HG03039 (cell line): Measurements from ENCODE around the gene TBX5.

Source experiments
- ATAC-seq: cut with Tn5 transposase; IDR thresholded peaks from one replicate; pipeline ENCODE4 v1.9.1; 2021; ENCODE audit warnings: mild to moderate bottlenecking, moderate library complexity; ENCODE audit not compliant: unreplicated experiment

Gene TBX5

DNA sequence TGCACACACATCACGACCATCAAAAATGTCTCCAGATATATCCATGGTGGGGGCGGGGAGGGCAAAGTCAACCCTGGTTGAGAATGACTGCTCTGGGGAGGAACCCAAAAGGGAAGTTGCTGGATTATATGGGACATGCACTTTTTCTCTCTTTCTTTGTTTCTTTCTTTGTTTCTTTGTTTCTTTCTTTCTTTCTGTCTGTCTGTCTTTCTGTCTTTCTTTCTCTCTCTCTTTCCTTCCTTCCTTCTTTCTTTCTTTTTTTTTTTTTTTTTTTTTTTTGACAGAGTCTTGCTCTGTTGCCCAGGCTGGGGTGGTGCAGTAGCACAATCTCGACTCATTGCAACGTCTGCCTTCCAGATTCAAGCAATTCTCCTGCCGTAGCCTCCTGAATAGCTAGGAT, 71.5 kb downstream of the TBX5 start:
- ATAC-seq = no peak

DNA sequence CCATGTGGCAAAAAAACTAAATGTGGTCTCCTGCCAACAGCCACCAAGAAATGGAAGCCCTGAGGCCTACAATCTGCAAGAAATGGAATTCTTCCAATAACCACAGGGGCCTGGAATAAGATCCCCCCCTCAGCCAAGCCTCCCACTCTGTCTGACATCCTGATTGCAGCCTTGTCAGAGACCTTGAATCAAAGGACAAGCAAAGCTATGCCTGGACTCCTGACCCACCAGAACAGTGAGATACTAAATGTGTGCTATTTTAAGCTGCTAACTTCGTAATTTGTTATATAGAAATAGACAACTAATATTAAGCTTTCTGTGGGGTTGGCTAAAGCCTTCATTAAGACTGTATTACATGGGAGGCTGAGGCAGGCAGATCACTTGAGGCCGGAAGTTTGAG, 77.7 kb downstream of the TBX5 start:
- no peak for ATAC-seq

DNA sequence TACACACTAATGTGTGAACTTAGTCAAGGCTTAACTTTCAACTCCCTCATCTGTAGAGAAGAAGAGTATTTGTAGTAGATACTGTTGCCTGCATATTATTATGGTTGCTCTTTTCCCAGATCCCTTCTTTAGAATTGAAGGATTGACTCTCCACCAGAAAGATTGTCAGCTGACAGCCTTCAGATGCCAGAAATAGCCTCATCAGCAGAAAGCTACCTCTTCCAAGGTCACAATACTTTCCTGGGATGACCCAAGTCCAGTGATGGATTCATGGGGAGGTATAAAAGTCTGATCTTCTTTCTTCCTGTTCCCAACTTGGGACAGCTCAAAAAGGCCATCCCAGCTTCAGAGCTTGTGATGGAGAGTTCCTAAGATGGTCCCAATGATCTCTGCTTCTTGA, 78.2 kb downstream of the TBX5 start:
- ATAC-seq = no peak

DNA sequence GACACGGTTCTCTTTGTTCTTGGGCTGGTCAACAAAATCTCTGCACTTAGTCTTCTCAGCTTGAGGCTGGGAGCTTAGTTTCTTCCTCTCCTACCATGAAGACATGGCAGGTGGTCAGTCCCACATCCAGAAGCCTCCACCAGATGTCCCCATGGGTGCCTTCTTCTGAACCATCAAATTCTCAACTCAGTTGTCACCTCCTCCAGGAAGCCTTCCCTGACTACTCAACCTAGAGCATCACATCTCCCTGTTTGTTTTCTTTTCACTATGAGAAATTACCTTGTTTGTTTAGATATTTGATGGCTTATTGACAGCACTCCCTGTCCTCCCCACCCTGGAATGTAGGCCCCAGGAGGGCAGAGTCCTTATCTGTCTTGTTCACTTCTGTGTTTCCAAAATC, 84.4 kb downstream of the TBX5 start:
- no peak for ATAC-seq

DNA sequence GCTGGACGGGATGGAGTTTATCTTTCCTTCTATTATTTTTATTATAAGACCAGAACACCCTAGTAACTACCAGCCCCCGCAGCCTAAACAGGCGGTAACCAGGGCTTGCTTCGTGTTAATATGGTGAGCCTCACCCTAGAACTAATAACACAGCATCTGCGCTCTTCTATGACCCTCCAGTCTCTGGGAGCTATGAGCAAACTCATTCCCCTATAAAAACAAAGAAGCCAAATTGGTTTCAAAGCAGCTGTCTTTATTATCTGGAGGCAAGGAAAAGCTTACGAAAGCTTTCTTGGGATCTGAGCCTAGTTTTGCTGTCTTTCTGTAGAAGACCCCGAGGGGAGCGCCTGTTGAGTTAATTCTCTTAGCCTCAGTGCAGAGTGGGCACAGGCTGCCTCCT, 85.0 kb downstream of the TBX5 start:
- ATAC-seq = no peak

DNA sequence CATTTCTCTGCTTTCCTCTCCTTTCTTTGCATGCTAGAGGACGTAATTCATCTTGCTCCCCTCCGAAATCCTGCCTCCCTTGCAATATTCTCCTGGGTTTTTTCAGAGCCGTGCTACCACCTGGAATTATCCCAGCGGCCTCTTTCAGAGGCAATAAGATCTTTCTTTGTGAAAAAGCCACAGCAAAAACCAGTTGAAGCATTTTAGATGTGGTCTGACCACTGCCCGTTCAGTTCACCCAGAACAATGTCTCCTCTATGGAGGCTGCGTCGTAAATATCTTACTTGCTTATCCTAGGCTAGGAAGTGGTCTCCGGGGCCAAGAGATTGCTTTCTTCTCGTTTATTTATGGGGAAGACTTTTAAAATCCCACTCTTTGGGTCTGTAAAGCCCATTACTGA, 85.8 kb downstream of the TBX5 start:
- ATAC-seq = no peak

DNA sequence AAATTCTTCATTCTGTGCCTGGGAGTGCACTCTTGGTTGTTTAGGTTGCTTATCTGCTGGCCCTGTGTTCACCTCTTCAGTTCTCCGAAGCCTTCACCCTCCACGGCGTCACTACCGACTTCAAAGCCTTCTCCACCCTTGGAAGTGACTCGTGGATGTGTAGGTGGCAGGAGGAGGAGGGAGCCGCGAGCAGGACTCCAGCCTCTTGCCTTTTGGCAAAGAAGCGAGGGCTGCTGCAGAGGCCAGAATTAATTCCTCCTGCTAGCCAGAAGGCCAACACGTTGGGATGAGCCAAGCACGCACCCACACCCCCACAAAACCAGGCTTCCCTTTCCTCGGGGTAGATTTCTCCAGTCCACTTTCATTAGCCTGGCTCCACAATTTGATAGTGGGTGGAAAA, 86.5 kb downstream of the TBX5 start:
- no peak for ATAC-seq

DNA sequence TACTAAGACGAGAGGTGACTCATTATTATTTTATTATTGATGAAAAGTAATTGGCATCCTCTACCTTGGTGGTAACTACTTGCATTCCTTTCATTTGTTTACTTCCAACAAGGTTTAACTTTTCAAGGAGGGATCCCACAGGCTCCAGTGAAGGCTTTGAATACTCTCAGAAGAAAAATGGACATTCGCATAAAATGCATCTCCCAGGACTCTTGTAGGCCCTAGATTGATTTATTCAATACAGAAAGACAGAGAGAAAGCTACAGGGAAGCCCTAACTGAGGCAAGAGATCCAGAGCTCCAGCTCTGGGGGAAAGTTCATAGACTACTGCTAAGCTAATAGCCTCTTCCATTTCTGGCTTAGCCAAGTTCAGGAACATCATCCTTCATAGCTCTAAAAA, 87.0 kb downstream of the TBX5 start:
- ATAC-seq = no peak

DNA sequence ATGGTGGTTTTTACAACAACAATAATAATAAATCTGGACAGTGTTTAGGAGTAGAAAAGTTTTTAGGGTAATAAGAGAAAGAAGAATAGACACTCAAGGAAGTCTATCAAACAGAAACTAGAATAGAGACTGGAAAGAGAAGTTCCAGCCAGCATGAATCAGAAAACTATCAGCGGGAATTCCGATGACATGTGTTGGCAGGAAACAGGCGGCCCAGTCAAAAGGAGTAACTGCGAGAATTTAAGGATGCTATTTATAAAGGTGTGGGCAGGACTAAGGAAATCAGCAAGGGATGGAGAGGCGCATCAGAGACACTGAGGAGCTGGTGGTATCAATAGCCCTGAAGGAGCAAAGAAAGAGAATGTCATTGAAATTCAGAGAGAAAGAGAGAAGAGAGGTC, 89.9 kb downstream of the TBX5 start:
- no peak for ATAC-seq

DNA sequence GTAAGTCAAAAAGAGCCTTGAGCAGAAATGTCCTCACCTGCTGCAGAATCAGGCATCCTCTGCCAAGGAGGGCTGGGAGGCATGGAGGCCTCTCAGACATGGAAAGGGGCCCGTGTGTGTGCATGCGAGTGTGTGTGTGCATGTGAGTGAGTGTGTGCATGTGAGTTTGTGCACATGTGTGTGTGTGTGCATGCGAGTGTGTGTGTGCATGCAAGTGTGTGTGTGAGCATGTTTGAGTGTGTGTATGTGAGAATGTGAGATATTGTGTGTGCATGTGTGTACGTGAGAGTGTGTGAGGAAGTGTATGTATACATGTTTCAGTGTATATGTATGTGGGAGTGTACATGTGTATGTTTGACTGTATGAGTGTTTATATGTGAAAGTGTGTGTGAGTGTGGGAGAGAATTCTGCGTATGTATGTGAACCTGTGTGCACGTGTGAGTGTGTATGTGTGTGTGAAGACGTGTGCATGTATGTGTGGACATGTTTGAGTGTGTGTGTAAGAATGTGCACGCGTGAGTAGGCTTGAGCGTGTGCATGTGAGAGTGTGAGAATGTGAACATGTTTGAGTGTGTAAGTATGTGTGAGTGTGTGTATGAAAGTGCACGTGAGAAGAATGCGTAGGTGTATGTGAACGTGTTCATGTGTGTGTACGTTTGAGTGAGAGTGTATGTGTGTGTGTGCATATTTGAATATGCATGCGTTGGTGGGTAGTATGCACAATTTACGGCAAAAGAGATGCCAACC, 90.8 kb downstream of the TBX5 start:
- no peak for ATAC-seq

DNA sequence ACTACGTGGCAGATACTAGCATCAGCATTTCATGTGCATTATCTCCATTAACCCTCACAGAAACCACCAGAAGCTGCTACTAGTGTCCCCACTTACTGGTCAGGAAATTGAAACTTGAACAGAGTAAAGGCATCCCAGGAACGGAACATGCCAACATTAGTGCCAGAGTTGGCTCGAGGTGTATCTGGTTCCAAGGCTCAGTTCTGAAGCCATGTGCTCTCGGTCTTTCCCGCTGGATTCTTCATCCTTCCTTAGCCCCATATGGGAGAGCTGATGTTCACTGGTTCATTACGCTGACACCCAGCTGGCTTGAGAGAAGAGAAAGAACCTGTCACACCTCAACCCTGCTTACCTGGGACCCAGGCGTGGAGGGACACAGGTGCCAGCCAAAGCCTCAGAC, 91.5 kb downstream of the TBX5 start:
- no peak for ATAC-seq

DNA sequence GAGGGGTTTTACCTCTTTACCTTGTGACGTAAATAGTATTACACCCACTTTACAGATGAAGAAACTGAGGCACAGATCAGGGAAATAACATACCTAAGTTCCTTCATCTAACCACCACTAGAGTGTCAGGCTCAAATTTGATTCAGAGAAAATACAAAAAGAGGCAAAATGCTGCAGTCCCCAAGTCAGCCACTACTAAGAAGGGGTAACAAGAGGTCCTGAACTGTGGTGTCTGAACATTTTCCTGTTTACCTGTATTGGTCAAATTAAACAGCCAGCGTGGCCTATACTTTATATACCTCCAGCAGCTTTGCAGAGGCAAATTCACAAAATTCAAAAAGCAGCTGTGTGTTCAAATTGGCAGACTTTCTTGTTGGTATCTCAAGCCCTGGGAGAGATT, 92.0 kb downstream of the TBX5 start:
- no peak for ATAC-seq

DNA sequence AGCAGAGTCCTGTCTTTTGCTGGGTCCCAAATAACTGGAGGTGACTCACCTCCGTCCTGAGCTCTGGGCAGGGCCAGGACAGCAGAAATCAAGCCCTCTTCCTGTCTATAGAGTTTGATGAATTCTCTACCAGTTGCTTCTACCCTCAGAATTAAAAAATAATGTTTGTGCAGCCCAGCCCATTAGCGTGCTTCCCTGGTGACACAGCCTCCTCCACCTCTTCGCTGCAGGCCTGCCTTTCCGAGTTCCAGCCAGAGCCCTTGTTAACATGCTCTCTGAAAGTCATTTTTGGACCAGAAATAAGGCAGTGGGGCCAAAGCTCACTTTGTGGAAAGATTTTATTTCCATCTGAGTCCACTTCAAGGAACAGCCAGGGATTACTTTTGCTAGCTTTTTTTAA, 94.0 kb downstream of the TBX5 start:
- ATAC-seq = no peak

DNA sequence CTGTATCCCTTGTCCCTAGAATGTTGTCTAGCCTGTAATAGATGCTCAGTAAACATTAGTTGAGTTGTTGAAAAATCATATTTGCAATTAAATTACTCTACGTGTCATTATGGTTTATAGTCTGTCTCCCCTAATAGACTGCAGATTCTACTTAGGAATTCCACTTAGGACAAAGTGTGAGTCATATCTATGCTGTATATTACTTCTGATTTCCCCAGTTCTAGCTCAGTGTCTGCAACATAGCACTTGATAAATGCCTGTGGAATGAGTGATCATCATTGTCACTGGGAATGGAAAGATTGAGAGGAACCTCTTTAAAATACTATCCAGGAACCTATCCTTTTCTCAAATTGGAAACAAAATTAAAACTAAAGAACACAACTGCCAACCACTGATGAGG, 99.3 kb downstream of the TBX5 start:
- ATAC-seq = no peak

DNA sequence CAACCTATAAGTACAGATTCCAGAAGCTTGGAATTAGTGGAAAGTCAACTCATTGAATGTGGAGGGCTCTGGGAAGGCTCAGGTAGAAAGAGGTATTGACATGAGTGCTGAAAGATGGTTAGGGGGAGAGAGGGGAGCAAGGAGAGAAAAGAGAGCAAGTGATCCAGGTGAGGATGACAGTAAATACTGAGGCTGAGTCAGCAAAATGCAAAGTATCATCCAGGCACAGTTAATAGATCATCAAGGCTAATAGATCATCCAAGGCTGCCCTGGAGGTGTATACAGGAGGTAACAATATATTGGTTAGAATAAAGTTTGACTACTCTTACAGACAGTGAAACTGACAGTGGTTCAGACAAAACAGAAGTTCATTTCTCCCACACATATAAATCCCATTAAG, 100.5 kb downstream of the TBX5 start:
- ATAC-seq = no peak
